NCI-H460 (cell line): ENCODE measurements around the gene FUT7. TPM values are rescaled to one million over a fixed set of nuclear protein-coding genes. Genes with fewer than 3 reads are reported as not detected.

ENCODE experiments used
- DNase-seq: peaks from one replicate; pipeline ENCODE4 v3.0.0-alpha.2; 2016; ENCODE audit warnings: low read depth; ENCODE audit errors: extremely low read depth
- polyA plus RNA-seq: library from polyadenylated mRNA; depleted of rRNA; stranded (reverse); fragments of >200 nt; gene quantifications from 2 replicates; pipeline ENCODE4 v1.2.3, GENCODE V29; 2014; cell fraction: nucleus; rRNA removed
- total RNA-seq: library from RNA; depleted of rRNA; stranded (reverse); fragments of >200 nt; shearing (Covaris generic); gene quantifications from 2 replicates; pipeline ENCODE4 v1.2.3, GENCODE V29; 2014; rRNA removed

FUT7 gene
- total RNA-seq = not detected in 2 replicates
- not detected in 2 replicates for polyA plus RNA-seq

GRCh38 chr9:137031904-137032640 lies at the start of gene FUT7:
Gene FUT7 (minus strand): TSS chr9:137032088. CDS start chr9:137031991, 97 bp downstream.
- DNase-seq = no peak

GRCh38 chr9:137080260-137081122 lies 48.6 kb upstream of the FUT7 start:
- DNase-seq = no peak

- no peak for DNase-seq
Observed at GRCh38 chr9:137079401-137079787, 47.5 kb upstream of the FUT7 start.

GRCh38 chr9:137078701-137079400 lies 47.0 kb upstream of the FUT7 start:
- DNase-seq = no peak

GRCh38 chr9:137077758-137078693 lies 46.1 kb upstream of the FUT7 start:
- DNase-seq = no peak

GRCh38 chr9:137077010-137077747 lies 45.3 kb upstream of the FUT7 start, which contains the start of gene UAP1L1:
Gene UAP1L1 (plus strand): TSS chr9:137077517. CDS start chr9:137077533, 16 bp downstream.
- DNase-seq = no peak

- no peak for DNase-seq
Observed at GRCh38 chr9:137076636-137077009, 44.7 kb upstream of the FUT7 start.

- DNase-seq = no peak
Observed at GRCh38 chr9:137075275-137075775, 43.4 kb upstream of the FUT7 start.

GRCh38 chr9:137074657-137075274 lies 42.9 kb upstream of the FUT7 start:
- DNase-seq = no peak

- DNase-seq = no peak
Observed at GRCh38 chr9:137073992-137074399, 42.1 kb upstream of the FUT7 start.

- DNase-seq = no peak
Observed at GRCh38 chr9:137071282-137071681, 39.4 kb upstream of the FUT7 start.

- no peak for DNase-seq
Observed at GRCh38 chr9:137070906-137071275, 39.0 kb upstream of the FUT7 start.

- DNase-seq = peak; percentile 88
Observed at GRCh38 chr9:137070201-137070905, 38.5 kb upstream of the FUT7 start, which contains the start of gene SAPCD2. Gene SAPCD2 (minus strand): TSS chr9:137070557. CDS start chr9:137070460, 97 bp downstream.

- DNase-seq = no peak
Observed at GRCh38 chr9:137069508-137070091, 37.7 kb upstream of the FUT7 start.

GRCh38 chr9:137068539-137069507 lies 36.9 kb upstream of the FUT7 start:
- DNase-seq = no peak

GRCh38 chr9:137067860-137068538 lies 36.1 kb upstream of the FUT7 start:
- peak; percentile 81 for DNase-seq
